HepG2 (cell line): Measurements from ENCODE around the gene STAP2. TPM values are rescaled to one million over a fixed set of nuclear protein-coding genes. Genes with fewer than 3 reads are reported as not detected.

ENCODE experiments used
- CHD4 ChIP-seq: fragments of 200-600 bp; sonication (generic); IDR thresholded peaks from 2 replicates; pipeline ENCODE4 v1.7.0; 2017; ENCODE audit warnings: mild to moderate bottlenecking, low read length, borderline replicate concordance
- ELF3 ChIP-seq: IDR thresholded peaks from 2 replicates; pipeline ENCODE4 v1.6.1; 2016; ENCODE audit warnings: missing genetic modification reagents, missing compliant biosample characterization
- MAZ ChIP-seq, 2 experiments: sonication (generic) in 1 of 2; formaldehyde crosslinking in 1 of 2; IDR thresholded peaks; 2 replicates each; pipeline versions ENCODE4 v1.5.0 to v1.6.1; 2012 to 2020; ENCODE audit warnings: low read depth in 2 of 2, mild to moderate bottlenecking in 2 of 2, borderline replicate concordance in 1 of 2, improper control_type of control experiment in 1 of 2, low read length in 1 of 2, missing genetic modification reagents in 1 of 2, moderate library complexity in 1 of 2
- MYPOP ChIP-seq: sonication (generic); formaldehyde crosslinking; IDR thresholded peaks from 2 replicates; pipeline ENCODE4 v1.8.1; 2023; ENCODE audit warnings: mild to moderate bottlenecking, moderate library complexity, missing genetic modification reagents
- PAF1 ChIP-seq: IDR thresholded peaks from 2 replicates; pipeline ENCODE4 v1.6.1; 2016; ENCODE audit warnings: missing genetic modification reagents, missing compliant biosample characterization
- POLR2G ChIP-seq: fragments of 200-400 bp; formaldehyde crosslinking; IDR thresholded peaks from 2 replicates; pipeline ENCODE4 v1.6.1; 2018; ENCODE audit warnings: mild to moderate bottlenecking, low read depth, low read length, moderate library complexity
- UBTF ChIP-seq: sonication (generic); formaldehyde crosslinking; IDR thresholded peaks from 2 replicates; pipeline ENCODE4 v1.4.0; 2020; ENCODE audit warnings: mild to moderate bottlenecking, missing genetic modification reagents
- ZFX ChIP-seq: sonication (generic); formaldehyde crosslinking; IDR thresholded peaks from 2 replicates; pipeline ENCODE4 v1.4.0; 2020; ENCODE audit warnings: mild to moderate bottlenecking, low read depth, missing genetic modification reagents, moderate library complexity
- ZMAT3 ChIP-seq: sonication (generic); formaldehyde crosslinking; conservative IDR thresholded peaks from 2 replicates; pipeline ENCODE4 v1.7.0; 2021; ENCODE audit warnings: missing genetic modification reagents
- ZNF768 ChIP-seq: sonication (generic); formaldehyde crosslinking; IDR thresholded peaks from 2 replicates; pipeline ENCODE4 v1.4.0; 2020; ENCODE audit warnings: missing genetic modification reagents
- ZNF790 ChIP-seq: sonication (generic); formaldehyde crosslinking; IDR thresholded peaks from 2 replicates; pipeline ENCODE4 v1.8.0; 2022; ENCODE audit warnings: missing genetic modification reagents, mild to moderate bottlenecking, borderline replicate concordance
- ZXDC ChIP-seq: sonication (generic); formaldehyde crosslinking; IDR thresholded peaks from 2 replicates; pipeline ENCODE4 v1.5.0; 2020; ENCODE audit warnings: mild to moderate bottlenecking, missing genetic modification reagents
- polyA plus RNA-seq, 8 experiments: library from polyadenylated mRNA; depleted of rRNA in 3 of 8; stranded (reverse) in 7 of 8; unstranded in 1 of 8; fragments of >200 nt; fragmentation: Illumina TruSeq in 4 of 8; extraction: Trizol in 4 of 8; gene quantifications; 2 replicates each; pipeline versions ENCODE4 v1.2.1 to v1.2.3, GENCODE V29; 2011 to 2016; ENCODE audit warnings: low read depth in 4 of 8, missing spikeins in 1 of 8, mixed read lengths in 1 of 8; ENCODE audit not compliant: insufficient read depth in 1 of 8
- total RNA-seq, 5 experiments: library from RNA; depleted of rRNA; stranded (reverse); fragments of >200 nt; fragmentation: Illumina TruSeq; extraction: Trizol; gene quantifications; 2 replicates each; pipeline ENCODE4 v1.2.3, GENCODE V29; 2016; ENCODE audit warnings: low read depth in 1 of 5
- TF ChIP-seq, protein P1 (sequence below): IDR thresholded peaks from 2 replicates; pipeline ENCODE4 v1.6.1; 2016; ENCODE audit warnings: low read depth, control low read depth
- TF ChIP-seq, protein P2 (sequence below): sonication (generic); formaldehyde crosslinking; IDR thresholded peaks from 2 replicates; pipeline ENCODE4 v1.5.0; 2020; ENCODE audit warnings: mild to moderate bottlenecking, missing genetic modification reagents, borderline replicate concordance

STAP2 gene
- total and polyA plus RNA-seq, 2 of the 13 experiments (the other 11 are each of a cell fraction or from before 2014, with no cell fraction given): 39.0 to 43.7 TPM

DNA sequence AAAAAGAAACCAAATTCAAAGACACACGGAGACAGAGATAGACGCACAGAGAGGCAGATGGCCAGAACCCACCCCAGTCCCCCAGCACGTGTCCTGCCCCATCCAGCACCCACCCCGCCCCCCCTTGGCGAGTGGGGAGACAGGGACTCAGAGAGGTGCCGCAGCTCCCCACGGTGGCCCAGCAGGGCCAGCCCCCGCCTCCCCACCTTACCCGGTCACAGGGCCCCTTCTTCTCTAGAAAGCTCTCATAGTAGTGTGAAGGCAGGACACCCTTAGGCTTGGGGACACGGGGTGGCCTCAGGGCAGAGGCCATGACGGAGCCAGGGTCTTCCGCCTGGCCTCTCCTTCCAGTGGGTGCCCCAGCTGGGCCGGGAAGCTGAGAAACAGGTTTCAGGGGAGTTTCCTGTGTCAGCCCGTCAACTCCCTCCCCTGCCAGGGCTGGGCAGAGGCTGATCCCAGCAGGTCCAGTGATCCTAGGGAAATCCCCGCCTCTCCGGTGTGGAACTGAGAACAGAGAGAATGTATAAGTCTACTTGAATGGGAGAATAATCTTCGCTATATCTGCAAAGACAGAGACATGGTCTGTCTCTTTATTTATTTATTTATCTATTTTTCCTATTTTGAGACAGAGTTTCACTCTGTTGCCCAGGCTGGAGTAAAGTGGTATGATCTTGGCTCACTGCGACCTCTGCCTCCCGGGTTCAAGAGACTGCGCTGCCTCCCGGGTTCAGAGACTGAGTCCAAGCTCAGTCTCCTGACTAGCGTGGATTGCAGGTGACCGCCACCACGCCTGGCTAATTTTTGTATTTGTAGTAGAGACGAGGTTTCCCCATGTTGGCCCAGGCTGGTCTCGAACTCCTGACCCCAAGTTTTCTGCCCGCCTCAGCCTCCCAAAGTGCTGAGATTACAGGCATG, at the start of gene STAP2 (continued):
- TF ChIP-seq ZXDC (no peak), MAZ (IDR thresholded peaks at IDR 0.05; ENCODE audit: borderline replicate concordance, low read depth, low read length) (no peak), MAZ (CRISPR knock-in tag; IDR thresholded peaks at IDR 0.05; ENCODE audit: low read depth) (peak; percentile 25; the same call in 1 of the 2 replicates), ZFX (CRISPR knock-in tag) (peak; percentile 58; the same call in 1 of the 2 replicates), PAF1 (no peak), CHD4 (0 out of 2 replicates have a peak, but pooled peaks have one; percentile 48), ZNF790 (CRISPR knock-in tag) (peak; percentile 53; the same call in 1 of the 2 replicates), ZMAT3 (CRISPR knock-in tag) (0 out of 2 replicates have a peak, but pooled peaks have one; percentile 42), UBTF (peak; percentile 39; the same call in 1 of the 2 replicates), ZNF768 (peak; percentile 95), POLR2G (peak; percentile 39; the same call in 1 of the 2 replicates), ELF3 (CRISPR knock-in tag) (peak; percentile 18; the same call in 1 of the 2 replicates), MYPOP (CRISPR knock-in tag) (0 out of 2 replicates have a peak, but pooled peaks have one; percentile 39)
- TF ChIP-seq, protein P1, sequence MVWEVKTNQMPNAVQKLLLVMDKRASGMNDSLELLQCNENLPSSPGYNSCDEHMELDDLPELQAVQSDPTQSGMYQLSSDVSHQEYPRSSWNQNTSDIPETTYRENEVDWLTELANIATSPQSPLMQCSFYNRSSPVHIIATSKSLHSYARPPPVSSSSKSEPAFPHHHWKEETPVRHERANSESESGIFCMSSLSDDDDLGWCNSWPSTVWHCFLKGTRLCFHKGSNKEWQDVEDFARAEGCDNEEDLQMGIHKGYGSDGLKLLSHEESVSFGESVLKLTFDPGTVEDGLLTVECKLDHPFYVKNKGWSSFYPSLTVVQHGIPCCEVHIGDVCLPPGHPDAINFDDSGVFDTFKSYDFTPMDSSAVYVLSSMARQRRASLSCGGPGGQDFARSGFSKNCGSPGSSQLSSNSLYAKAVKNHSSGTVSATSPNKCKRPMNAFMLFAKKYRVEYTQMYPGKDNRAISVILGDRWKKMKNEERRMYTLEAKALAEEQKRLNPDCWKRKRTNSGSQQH: 0 out of 2 replicates have a peak, but pooled peaks have one; percentile 22
- TF ChIP-seq, protein P2, sequence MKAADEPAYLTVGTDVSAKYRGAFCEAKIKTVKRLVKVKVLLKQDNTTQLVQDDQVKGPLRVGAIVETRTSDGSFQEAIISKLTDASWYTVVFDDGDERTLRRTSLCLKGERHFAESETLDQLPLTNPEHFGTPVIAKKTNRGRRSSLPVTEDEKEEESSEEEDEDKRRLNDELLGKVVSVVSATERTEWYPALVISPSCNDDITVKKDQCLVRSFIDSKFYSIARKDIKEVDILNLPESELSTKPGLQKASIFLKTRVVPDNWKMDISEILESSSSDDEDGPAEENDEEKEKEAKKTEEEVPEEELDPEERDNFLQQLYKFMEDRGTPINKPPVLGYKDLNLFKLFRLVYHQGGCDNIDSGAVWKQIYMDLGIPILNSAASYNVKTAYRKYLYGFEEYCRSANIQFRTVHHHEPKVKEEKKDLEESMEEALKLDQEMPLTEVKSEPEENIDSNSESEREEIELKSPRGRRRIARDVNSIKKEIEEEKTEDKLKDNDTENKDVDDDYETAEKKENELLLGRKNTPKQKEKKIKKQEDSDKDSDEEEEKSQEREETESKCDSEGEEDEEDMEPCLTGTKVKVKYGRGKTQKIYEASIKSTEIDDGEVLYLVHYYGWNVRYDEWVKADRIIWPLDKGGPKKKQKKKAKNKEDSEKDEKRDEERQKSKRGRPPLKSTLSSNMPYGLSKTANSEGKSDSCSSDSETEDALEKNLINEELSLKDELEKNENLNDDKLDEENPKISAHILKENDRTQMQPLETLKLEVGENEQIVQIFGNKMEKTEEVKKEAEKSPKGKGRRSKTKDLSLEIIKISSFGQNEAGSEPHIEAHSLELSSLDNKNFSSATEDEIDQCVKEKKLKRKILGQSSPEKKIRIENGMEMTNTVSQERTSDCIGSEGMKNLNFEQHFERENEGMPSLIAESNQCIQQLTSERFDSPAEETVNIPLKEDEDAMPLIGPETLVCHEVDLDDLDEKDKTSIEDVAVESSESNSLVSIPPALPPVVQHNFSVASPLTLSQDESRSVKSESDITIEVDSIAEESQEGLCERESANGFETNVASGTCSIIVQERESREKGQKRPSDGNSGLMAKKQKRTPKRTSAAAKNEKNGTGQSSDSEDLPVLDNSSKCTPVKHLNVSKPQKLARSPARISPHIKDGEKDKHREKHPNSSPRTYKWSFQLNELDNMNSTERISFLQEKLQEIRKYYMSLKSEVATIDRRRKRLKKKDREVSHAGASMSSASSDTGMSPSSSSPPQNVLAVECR: peak; percentile 22; the same call in 1 of the 2 replicates
